ENCODE data around the gene ZFAND2B. TPM values are rescaled to one million over a fixed set of nuclear protein-coding genes. Genes with fewer than 3 reads are reported as not detected.

The ZFAND2B gene
- total and polyA plus RNA-seq, 2 donors, result 15.3 to 38.2 TPM

DNA sequence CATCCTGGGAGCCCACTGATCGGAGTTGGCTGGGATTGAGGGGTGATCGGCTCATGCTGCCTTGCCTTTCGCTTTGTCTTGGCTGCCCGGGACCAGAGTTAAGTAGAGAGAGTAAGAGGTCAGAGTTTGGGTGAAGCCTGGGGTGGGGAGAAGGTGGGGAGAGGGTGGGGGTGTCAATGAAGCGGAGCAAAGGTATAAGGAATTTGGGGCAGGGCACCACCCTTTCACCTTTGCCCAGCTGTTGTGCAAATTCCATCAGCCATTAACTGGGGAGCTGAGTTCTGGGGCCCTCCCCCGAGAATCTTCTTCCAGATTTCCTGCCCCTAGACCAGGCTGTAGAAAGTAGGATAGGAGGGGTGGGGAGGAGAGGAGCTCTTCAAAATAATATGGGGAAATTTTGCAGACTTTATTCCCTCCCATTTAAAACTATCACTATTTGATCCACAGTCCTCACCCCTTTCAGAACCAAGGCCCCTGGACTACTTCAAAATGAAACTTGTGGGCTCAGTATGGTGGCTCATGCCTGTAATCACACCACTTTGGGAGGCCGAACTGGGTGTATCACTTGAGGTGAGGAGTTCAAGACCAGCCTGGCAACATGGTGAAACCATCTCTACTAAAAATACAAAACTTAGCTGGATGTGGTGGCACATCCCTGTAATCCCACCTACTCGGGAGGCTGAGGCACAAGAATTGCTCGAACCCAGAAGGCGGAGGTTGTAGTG is 36.5 kb upstream of the ZFAND2B start, which contains the start of gene SLC23A3:
TSS of gene SLC23A3 (minus strand) at position 100 of the 725 bp plus-strand sequence. CDS start at position 55, 45 bp downstream.
- WGBS, result 88% methylated on average over 10 of the region's 10 CpGs
- H3K27ac ChIP-seq (ENCODE audit: low read depth), result no peak within 1 kb of the TSS
- no peak within 1 kb of the TSS for H3K4me3 ChIP-seq (ENCODE audit: low read depth, low read length)
- no peak for DNase-seq (ENCODE audit: extremely low spot score)
- H3K36me3 ChIP-seq (ENCODE audit: insufficient read depth), result peaks cover 5% of the 10 kb centered on the region
- H3K4me1 ChIP-seq (ENCODE audit: insufficient read depth), result no peaks in the 10 kb centered on the region

DNA sequence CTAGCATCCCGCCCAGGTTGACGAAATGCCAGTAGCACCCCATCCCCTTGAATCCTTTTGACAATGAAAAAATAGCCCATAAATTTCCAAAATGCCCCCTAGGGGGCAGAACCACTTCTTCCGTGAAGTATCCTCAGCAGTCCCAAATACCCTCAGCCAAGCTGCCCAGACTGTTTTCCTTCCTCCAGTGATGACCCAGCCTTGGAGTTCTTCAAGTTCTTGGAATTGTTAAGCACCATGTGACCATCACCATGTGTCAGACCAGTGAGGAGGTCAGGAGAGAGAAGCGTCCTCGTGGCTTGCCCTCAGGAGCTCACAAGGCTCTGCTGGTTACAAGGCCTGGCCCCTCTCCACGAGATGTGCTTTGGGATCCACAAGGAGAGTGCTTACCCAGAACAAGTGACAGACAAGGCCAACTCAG is 35.3 kb upstream of the ZFAND2B start:
- Histone ChIP-seq H3K4me3 (ENCODE audit: low read depth, low read length) (no peak overlapping the region), H3K27ac (ENCODE audit: low read depth) (peak overlapping the region; percentile 42), H3K4me1 (ENCODE audit: insufficient read depth) (no peaks in the 10 kb centered on the region), H3K36me3 (ENCODE audit: insufficient read depth) (peaks cover 5% of the 10 kb centered on the region)
- no peak for DNase-seq (ENCODE audit: extremely low spot score)
- WGBS, result 25% methylated on average over 6 of the region's 6 CpGs

DNA sequence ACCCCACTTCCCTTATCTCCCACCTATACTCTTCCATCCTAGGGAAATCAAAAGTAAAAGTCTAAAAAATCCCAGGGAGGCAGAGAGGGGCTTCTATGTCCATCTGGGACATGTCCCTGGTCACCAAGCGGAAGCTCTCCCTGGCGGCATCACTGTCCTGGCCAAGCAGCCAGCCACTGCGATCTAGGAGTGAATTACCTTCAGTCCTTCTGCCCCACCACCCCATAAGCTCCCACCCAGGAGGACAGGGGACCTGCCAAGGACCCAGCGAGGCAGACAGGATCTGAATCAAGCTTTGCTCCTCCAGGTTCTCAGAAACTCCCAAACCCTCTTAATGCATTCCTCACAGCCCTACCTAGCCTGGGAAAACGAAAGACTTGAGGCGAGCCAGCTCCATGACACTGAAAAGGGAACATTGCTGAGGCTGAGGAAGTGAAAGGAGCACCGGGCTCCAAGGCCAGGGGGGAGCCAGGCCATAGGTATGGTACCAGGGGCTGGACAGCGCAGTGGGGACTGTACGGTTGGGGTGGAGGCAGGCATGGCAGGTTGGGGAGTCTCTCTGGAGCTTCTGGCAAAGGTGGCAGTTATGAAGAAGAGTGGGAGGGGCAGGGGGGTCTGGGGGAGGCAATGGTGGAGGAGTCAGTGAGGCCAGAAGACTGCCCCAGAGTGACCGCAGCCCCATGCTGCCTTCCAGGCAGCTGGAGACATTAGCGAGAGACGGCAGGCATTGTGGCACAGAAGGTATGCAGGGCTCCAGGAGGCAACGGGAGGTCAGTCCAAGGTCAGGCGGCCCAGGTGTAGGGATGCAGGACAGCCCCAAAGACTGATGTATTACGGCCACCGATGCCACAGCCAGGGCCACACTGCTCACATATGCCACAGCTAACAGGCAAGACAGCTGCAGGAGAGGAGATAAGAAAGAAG is 34.1 kb upstream of the ZFAND2B start:
- WGBS, result 87% methylated on average over 16 of the region's 16 CpGs
- no peak overlapping the region for H3K27ac ChIP-seq (ENCODE audit: low read depth)
- no peak overlapping the region for H3K4me3 ChIP-seq (ENCODE audit: low read depth, low read length)
- peaks cover 5% of the 10 kb centered on the region for H3K36me3 ChIP-seq (ENCODE audit: insufficient read depth)
- no peak for DNase-seq (ENCODE audit: extremely low spot score)
- no peaks in the 10 kb centered on the region for H3K4me1 ChIP-seq (ENCODE audit: insufficient read depth)

DNA sequence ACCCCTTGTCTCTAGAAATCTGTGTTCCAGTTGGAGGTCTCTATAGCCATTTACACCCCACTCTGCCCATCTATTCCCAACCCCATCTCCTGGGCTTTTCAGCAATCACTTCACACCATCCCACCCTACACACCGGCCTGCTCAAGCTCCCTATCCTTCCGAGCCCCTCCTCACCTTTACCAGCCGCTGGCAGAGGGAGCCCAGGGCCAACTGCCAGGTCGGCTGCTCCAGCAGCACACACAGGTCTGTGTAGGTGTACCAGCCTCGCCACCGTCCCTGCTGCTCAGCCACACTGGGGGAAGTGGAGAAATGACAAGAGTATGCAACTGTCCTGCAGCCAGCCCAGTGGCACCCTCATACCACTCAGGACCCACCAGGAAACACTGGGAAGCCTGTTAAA is 33.4 kb upstream of the ZFAND2B start:
- Histone ChIP-seq H3K4me1 (ENCODE audit: insufficient read depth) (no peaks in the 10 kb centered on the region), H3K36me3 (ENCODE audit: insufficient read depth) (peaks cover 5% of the 10 kb centered on the region), H3K27ac (ENCODE audit: low read depth) (no peak overlapping the region), H3K4me3 (ENCODE audit: low read depth, low read length) (no peak overlapping the region)
- no peak for DNase-seq (ENCODE audit: extremely low spot score)
- WGBS, result 94% methylated on average over 6 of the region's 6 CpGs

DNA sequence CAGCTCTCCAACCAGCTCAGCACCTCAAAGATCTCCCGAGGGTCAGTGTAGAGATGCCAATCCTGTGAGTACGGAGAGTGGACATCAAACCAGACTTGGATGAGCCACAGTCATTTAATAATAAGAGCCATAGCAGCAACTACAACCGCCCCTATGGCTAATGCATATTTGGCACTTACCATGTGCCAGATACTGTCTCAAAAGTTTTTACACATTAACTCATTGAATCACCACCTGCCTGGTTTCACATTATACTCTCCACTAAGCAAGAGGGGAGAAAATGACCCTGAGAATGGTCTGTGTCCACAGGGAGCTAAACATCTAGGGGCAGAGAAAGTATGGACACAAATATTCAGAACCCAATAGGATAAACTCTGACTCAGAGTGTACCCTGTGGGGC is 32.4 kb upstream of the ZFAND2B start:
- 92% methylated on average over 3 of the region's 3 CpGs for WGBS
- H3K36me3 ChIP-seq (ENCODE audit: insufficient read depth), result peaks cover 5% of the 10 kb centered on the region
- no peak overlapping the region for H3K27ac ChIP-seq (ENCODE audit: low read depth)
- no peak overlapping the region for H3K4me3 ChIP-seq (ENCODE audit: low read depth, low read length)
- no peaks in the 10 kb centered on the region for H3K4me1 ChIP-seq (ENCODE audit: insufficient read depth)
- DNase-seq (ENCODE audit: extremely low spot score), result no peak

DNA sequence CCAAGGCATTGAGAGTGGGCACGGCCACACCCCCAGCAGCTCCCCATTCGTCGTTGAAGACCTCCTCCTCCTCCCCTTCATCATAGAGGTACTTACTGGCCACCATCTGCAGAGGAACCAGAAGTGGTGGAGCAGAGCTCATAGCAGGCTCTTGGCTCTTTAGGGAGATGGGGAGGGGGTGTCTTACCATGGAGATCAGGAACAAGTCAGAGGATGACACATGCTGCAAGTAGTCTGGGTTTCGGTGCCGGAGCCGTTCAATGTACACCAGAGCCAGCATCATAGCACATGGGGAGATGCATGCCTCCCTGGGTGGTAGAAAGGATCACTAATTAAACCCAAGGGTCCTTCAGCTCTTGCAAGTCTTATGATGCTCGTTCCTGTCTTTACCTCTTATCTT is 31.8 kb upstream of the ZFAND2B start:
- no peaks in the 10 kb centered on the region for H3K4me1 ChIP-seq (ENCODE audit: insufficient read depth)
- 88% methylated on average over 7 of the region's 7 CpGs for WGBS

DNA sequence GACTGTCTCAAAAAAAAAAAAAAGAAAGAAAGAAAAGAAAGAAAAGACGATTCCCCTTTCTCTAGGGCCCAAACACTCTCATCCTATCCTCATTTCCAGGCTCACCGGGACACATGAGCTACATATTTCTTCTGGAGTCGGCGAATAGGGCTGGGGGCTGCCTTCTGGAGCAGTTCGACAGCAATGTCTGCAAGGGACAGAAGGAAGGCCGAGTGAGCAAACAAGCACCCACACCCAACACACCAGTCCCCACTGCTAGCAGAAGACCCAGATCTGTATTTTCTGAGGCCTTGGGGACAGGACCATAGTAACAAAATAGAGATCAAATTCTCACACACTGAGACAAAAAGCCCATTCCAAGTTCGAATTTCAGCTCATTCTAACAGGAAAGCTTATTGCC is 31.1 kb upstream of the ZFAND2B start:
- WGBS, result 86% methylated on average over 7 of the region's 7 CpGs
- DNase-seq (ENCODE audit: extremely low spot score), result no peak
- H3K36me3 ChIP-seq (ENCODE audit: insufficient read depth), result peaks cover 5% of the 10 kb centered on the region
- H3K4me1 ChIP-seq (ENCODE audit: insufficient read depth), result no peaks in the 10 kb centered on the region
- H3K27ac ChIP-seq (ENCODE audit: low read depth), result no peak overlapping the region
- peak overlapping the region; percentile 82 for H3K4me3 ChIP-seq (ENCODE audit: low read depth, low read length)

More for the DNA sequence above, 31.8 kb upstream of the ZFAND2B start:
- H3K27ac ChIP-seq (ENCODE audit: low read depth), result no peak overlapping the region
- no peak for DNase-seq (ENCODE audit: extremely low spot score)
- peaks cover 5% of the 10 kb centered on the region for H3K36me3 ChIP-seq (ENCODE audit: insufficient read depth)
- H3K4me3 ChIP-seq (ENCODE audit: low read depth, low read length), result no peak overlapping the region

DNA sequence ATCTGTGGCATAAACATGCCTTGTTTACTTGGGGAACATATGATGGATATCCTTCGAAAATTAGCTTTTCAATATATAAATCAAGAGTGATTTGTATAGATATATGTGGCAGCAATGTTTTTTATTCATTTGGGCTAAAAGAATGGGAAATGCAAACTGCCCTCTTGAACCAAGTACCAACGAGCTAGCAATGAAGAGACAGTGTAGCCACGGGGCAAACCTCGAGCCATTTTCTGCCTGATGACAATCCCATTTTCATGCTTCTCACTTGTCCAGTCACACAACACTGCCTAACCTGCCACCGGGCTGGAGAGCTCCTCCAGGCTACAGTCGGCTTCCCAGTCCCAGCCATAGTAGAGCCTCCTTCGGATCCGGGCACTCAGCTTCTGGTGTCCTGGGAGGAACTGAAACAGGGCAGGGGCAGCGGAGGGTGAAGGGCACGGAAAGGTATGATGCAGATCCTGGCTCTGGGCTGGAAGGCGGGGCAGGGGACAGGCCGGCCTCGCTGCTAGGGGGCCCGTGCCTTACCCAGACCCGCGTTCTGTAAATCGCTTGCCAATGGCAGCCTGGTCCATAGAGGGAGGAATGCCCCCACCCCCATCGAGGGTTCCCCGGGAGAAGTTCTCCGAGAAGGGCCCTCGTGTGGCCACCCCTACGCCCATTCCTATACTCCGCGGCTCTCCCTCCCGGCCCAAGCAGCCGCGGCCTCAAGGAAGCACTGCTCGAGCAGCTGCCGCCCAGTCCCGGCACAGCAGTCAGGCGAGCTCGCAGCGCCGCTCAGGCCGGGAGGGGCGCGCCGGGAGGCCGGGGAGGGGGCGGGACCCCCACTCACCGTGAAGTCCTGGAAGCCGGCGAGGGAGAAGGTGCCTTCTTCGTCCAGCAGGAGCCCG is 30.4 kb upstream of the ZFAND2B start:
- H3K4me1 ChIP-seq (ENCODE audit: insufficient read depth), result no peaks in the 10 kb centered on the region
- DNase-seq (ENCODE audit: extremely low spot score), result no peak

DNA sequence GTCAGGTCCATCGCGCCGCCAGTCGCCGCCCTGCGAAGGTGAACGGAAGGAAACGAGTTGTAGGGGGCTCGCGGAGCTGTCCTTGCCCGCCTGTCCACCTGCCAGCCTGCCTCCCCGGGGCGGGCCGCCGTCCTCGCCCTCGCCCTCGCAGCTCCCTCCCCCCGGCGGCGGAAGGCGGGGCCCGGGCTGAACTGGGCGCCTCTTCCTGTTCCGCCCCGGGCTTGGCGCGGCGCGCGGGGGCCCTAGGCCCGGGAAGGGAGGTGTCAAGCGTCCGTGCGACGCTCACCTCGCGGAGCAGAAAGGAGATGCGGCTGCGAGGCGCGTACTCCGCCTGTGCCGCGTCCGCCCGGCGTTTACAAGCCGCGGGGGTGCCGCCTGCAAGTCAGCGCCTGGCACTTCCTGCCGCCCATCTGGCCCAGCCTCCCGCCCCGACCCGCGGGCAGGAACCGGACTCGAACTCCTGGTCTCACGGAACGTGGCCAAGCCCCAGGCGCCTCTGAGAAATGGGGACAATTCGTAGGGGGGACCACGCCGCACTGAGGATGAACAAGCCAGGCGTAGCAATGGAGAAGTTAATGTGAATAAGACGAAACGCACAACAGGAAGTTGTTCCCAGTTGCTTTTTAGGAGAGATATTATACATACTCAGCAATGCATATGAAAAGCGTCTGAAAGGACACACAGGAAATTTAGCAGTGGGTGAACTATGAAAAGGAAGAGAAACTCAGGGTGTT is 29.6 kb upstream of the ZFAND2B start, which contains the start of gene CNPPD1:
TSS of gene CNPPD1 (minus strand) at position 108 of the 734 bp plus-strand sequence. CDS start at position 11, 97 bp downstream.
- no peak for DNase-seq (ENCODE audit: extremely low spot score)
- under 1% methylated on average over 69 of the region's 69 CpGs for WGBS
- Histone ChIP-seq H3K27ac (ENCODE audit: low read depth) (peak within 1 kb of the TSS; percentile 100), H3K4me1 (ENCODE audit: insufficient read depth) (no peaks in the 10 kb centered on the region), H3K36me3 (ENCODE audit: insufficient read depth) (peaks cover 8% of the 10 kb centered on the region), H3K4me3 (ENCODE audit: low read depth, low read length) (peak within 1 kb of the TSS; percentile 82)

More for the DNA sequence above, 30.4 kb upstream of the ZFAND2B start:
- Histone ChIP-seq H3K36me3 (ENCODE audit: insufficient read depth) (peaks cover 5% of the 10 kb centered on the region), H3K27ac (ENCODE audit: low read depth) (peak overlapping the region; percentile 100), H3K4me3 (ENCODE audit: low read depth, low read length) (peak overlapping the region; percentile 82)
- WGBS, result 2% methylated on average over 44 of the region's 45 CpGs

DNA sequence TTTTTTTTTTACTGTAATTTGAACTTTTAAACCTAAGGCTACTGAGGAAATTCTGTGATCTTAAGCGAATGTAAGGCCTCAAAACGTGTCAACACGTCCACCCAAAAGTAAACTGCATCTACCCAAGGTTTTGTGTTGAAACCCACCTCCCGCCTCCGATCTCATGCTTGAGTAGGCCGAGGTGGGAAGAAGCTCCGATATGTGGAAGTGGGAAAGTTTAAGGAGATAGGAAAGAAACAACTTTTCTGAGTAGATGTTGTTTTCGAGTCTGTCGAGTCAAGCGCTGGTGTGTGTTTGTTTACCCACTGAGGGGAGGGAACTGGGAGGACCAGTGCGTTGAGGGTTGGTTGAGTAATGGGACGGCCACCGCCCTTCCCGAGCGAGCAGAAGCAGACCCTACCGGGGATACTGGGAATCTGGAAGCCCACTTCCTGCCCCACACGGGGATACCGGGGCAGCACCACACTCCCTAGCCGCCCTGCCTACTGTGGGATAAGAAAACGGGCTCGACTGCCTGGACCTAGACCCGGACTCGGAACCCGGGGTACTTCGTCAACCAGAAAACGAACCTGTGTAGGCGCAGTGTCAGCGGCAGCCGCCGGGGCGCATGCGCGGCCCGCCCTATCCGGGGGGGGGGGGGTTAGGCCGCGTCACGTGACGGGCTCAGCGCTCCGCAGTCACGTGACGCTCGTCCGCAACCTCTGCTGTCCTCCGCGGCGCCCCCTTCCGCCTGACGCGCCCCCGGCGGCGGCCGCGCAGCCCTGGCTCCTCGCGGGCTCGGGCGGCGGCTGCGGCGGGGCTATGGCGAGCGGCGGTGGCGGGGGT is 28.8 kb upstream of the ZFAND2B start, which contains the start of gene RETREG2:
TSS of gene RETREG2 (plus strand) at position 724 of the 825 bp plus-strand sequence. CDS start at position 802, 78 bp downstream.
- Histone ChIP-seq H3K4me3 (ENCODE audit: low read depth, low read length) (peak within 1 kb of the TSS; percentile 82), H3K36me3 (ENCODE audit: insufficient read depth) (peaks cover 8% of the 10 kb centered on the region), H3K4me1 (ENCODE audit: insufficient read depth) (no peaks in the 10 kb centered on the region), H3K27ac (ENCODE audit: low read depth) (peak within 1 kb of the TSS; percentile 100)
- peak; percentile 87 for DNase-seq (ENCODE audit: extremely low spot score)
- under 1% methylated on average over 67 of the region's 67 CpGs for WGBS

DNA sequence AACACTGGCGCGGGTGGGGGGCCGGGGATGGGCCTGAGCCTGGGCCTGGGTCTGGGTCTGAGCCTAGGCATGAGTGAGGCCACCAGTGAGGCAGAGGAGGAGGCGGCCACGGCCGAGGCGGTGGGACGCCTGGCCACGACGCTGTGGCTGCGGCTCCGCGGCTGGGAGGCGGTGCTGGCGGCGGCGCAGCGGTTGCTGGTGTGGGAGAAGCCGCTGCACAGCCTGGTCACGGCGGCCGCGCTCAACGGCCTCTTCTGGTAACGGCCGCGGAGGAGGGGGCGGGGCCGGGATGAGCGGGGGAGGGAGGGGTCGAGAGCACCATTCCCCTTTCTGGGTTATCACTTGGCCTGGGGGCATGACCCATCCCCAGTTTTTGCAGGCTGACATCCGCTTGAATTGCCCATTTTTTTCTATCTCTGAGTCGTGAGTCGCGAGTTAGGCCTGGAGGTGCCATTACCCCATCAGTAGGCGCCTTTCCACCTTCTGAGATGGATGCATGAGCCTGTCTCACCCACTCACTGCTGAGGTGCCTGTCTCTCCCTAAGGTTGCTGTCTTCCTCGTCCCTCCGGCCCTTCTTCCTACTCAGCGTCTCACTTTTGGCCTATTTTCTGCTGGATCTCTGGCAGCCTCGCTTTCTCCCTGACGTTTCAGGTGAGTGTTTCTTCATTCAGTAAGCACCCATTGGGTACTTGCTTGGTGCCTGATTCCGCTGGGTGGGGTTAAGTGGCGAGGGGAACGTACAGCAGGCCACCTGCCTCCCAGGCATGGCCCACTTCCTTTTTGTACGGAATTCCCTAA is 28.0 kb upstream of the ZFAND2B start:
- no peaks in the 10 kb centered on the region for H3K4me1 ChIP-seq (ENCODE audit: insufficient read depth)
- peaks cover 8% of the 10 kb centered on the region for H3K36me3 ChIP-seq (ENCODE audit: insufficient read depth)
- peak overlapping the region; percentile 82 for H3K4me3 ChIP-seq (ENCODE audit: low read depth, low read length)
- no peak for DNase-seq (ENCODE audit: extremely low spot score)
- 3% methylated on average over 45 of the region's 45 CpGs for whole genome bisulfite sequencing
- H3K27ac ChIP-seq (ENCODE audit: low read depth), result peak overlapping the region; percentile 95

Measured in urinary bladder (tissue), 4 donors.